HL-60 (cell line): ENCODE results near the gene SPATS2L.

Source experiments
- DNase-seq, 2 experiments: peaks; one replicate each; pipeline ENCODE4 v3.0.0-alpha.2; 2010 to 2020; ENCODE audit warnings: low read depth in 1 of 2, low spot score in 1 of 2
- H3K27ac ChIP-seq: fragments of 250-450 bp; sonication (Bioruptor Pico); replicated peaks from 2 replicates; pipeline ENCODE4 v1.5.1; 2020; ENCODE audit warnings: mild to moderate bottlenecking, moderate library complexity
- H3K27me3 ChIP-seq: fragments of 250-450 bp; sonication (Bioruptor Pico); 2 replicates; pipeline ENCODE4 v1.5.1; 2021; ENCODE audit warnings: mild to moderate bottlenecking, moderate library complexity; ENCODE audit not compliant: insufficient read depth, poor library complexity, severe bottlenecking
- H3K4me3 ChIP-seq: replicated peaks from 2 replicates; pipeline ENCODE4 v1.5.1; 2011; ENCODE audit warnings: mild to moderate bottlenecking, control low read depth, low read length; ENCODE audit not compliant: insufficient read depth
- GABPA ChIP-seq: IDR thresholded peaks from 2 replicates; pipeline ENCODE4 v1.6.1; 2012; ENCODE audit warnings: low read depth
- POLR2AphosphoS5 ChIP-seq: IDR thresholded peaks from 2 replicates; pipeline ENCODE4 v1.6.1; 2012; ENCODE audit warnings: low read depth
- REST ChIP-seq: IDR thresholded peaks from 2 replicates; pipeline ENCODE4 v1.6.1; 2012; ENCODE audit warnings: low read depth; ENCODE audit not compliant: insufficient replicate concordance
- SPI1 ChIP-seq: IDR thresholded peaks from 2 replicates; pipeline ENCODE4 v1.6.1; 2012; ENCODE audit warnings: low read depth, mild to moderate bottlenecking, borderline replicate concordance
- TF ChIP-seq, protein P1 (sequence below): IDR thresholded peaks from one replicate; pipeline ENCODE4 v1.5.1; 2011; ENCODE audit warnings: low read length, control low read depth, inconsistent platforms; ENCODE audit not compliant: insufficient read depth

The SPATS2L gene

DNA sequence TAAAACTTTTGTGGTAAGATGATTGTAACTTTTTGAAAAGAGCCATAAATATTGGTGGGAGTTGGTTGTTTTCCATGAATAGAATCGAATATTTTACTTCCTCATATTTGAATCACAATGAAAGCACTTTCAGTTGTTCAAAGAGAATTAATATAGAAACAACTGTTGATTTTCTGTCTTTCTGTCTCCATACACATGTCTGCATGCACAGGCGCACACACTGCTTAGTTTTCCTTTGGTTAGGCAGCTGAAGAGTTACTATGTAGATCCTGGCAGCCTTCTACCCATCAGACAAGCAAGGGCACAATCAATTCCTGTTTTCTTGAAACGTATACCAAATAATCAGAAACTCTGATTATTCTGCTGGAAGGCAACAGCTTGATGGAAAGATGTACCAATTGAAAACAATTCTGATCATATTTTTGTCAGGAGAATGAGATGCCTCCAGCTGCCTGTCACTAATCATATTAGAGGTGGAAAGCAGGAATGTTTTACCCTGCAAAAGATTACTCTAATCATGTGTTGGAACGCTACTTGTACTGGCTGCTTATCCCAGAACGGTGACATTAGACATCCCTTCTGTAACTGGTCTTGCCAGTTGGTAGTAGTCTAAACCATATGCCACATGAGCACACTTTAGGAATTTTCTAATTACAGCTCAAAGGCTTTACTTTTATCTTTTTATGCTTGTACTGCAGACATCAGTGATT lies 24.0 kb downstream of the SPATS2L start:
- no peak for TF ChIP-seq SPI1
- TF ChIP-seq GABPA, result no peak
- no peak for TF ChIP-seq REST
- no peak for TF ChIP-seq POLR2AphosphoS5
- TF ChIP-seq, protein P1, sequence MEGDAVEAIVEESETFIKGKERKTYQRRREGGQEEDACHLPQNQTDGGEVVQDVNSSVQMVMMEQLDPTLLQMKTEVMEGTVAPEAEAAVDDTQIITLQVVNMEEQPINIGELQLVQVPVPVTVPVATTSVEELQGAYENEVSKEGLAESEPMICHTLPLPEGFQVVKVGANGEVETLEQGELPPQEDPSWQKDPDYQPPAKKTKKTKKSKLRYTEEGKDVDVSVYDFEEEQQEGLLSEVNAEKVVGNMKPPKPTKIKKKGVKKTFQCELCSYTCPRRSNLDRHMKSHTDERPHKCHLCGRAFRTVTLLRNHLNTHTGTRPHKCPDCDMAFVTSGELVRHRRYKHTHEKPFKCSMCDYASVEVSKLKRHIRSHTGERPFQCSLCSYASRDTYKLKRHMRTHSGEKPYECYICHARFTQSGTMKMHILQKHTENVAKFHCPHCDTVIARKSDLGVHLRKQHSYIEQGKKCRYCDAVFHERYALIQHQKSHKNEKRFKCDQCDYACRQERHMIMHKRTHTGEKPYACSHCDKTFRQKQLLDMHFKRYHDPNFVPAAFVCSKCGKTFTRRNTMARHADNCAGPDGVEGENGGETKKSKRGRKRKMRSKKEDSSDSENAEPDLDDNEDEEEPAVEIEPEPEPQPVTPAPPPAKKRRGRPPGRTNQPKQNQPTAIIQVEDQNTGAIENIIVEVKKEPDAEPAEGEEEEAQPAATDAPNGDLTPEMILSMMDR, result no peak
- no peak overlapping the region for H3K4me3 ChIP-seq
- H3K27ac ChIP-seq, result no peak overlapping the region
- no peak for DNase-seq
- H3K27me3 ChIP-seq, result peaks cover 5% of the 10 kb centered on the region

GRCh38 chr2:200331061-200331400 lies 24.5 kb downstream of the SPATS2L start:
- Histone ChIP-seq H3K4me3 (no peak overlapping the region), H3K27me3 (peaks cover 3% of the 10 kb centered on the region), H3K27ac (no peak overlapping the region)
- DNase-seq, result no peak
- TF ChIP-seq SPI1 (no peak), GABPA (no peak), POLR2AphosphoS5 (no peak), REST (no peak)
- TF ChIP-seq, protein P1, result no peak

- TF ChIP-seq, protein P1, result no peak
- TF ChIP-seq GABPA, result no peak
- no peak for TF ChIP-seq SPI1
- TF ChIP-seq REST, result no peak
- H3K27ac ChIP-seq, result no peak overlapping the region
- H3K27me3 ChIP-seq, result no peaks in the 10 kb centered on the region
Measured at GRCh38 chr2:200335657-200336056, 29.2 kb downstream of the SPATS2L start.

More at GRCh38 chr2:200335657-200336056, 29.2 kb downstream of the SPATS2L start:
- no peak overlapping the region for H3K4me3 ChIP-seq
- DNase-seq, result no peak
